Measurements from ENCODE around the gene ATP11C. TPM values are rescaled to one million over a fixed set of nuclear protein-coding genes. Genes with fewer than 3 reads are reported as not detected.
A peak's percentile ranks its signal among the peaks of the same experiment; 100 is the strongest.
"Not testable (repeated sequence)": the region's sequence is repeated elsewhere in the genome, so short reads cannot be mapped to it uniquely, and the experiment has no call there.

Gene ATP11C
- total RNA-seq, 2 donors from 2014 or later = 19.2 to 20.0 TPM

GRCh38 chrX:139890991-139891700, 41.7 kb downstream of the ATP11C start:
- DNase-seq (ENCODE audit: low spot score in 2 of 2) = no peak
- Mint-ChIP-seq H3K9me3 (no peaks in the 10 kb centered on the region), H3K27ac (no peak overlapping the region), H3K36me3 (no peaks in the 10 kb centered on the region)
- peak in 1 of 2 donors; percentile 40 for ATAC-seq

- Mint-ChIP-seq H3K9me3 (no peaks in the 10 kb centered on the region), H3K36me3 (no peaks in the 10 kb centered on the region), H3K27ac (no peak overlapping the region)
- no peak for ATAC-seq
- DNase-seq (ENCODE audit: low spot score in 2 of 2) = no peak
These were observed 43.1 kb downstream of the ATP11C start for GRCh38 chrX:139889760-139890159.

DNA sequence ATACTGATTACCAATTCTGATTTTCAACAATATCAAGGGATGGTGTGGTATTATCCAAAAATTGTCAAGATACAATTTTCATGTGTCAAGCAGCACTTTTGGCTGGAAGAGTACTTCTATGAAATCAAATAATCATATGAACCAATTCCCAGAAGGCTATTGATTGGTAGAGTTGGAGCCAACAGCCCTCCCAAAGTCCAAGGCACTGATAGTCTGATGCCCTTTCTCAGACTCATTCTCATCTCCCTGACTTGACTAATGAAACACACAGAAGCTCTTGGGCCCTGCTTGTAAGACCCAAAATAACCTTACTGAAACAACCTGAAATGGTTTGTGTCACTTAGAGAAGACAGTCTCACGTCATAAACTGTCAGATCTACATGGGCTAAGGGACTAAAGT, 48.9 kb downstream of the ATP11C start:
- no peaks in the 10 kb centered on the region for H3K9me3 Mint-ChIP-seq
- DNase-seq (ENCODE audit: low spot score in 2 of 2) = no peak
- ATAC-seq = no peak
- H3K27ac Mint-ChIP-seq = no peak overlapping the region
- no peaks in the 10 kb centered on the region for H3K36me3 Mint-ChIP-seq

GRCh38 chrX:139882299-139882698, 50.6 kb downstream of the ATP11C start:
- Mint-ChIP-seq H3K9me3 (no peaks in the 10 kb centered on the region), H3K36me3 (no peaks in the 10 kb centered on the region), H3K27ac (peak overlapping the region in 1 of 2 donors; percentile 36)
- ATAC-seq = no peak
- DNase-seq (ENCODE audit: low spot score in 2 of 2) = no peak

DNA sequence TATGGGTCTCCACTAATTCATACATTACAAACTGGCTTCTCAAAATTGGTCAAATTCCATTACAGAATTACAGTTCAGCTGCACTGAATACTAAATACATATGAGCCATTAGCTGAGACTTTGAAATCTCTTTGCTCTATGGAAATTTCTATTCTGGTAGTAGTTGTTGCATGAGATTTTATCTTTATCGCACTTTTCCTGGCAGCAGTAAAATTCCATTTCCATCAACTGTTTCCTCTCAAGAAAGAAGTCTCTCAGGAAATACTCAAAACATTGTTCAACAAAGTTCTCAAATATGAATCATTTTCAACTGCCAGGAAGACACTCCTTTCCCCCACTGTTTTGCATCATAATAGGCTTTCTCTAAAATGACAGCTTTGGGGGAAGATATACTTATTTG, 51.3 kb downstream of the ATP11C start:
- ATAC-seq = no peak
- no peaks in the 10 kb centered on the region for H3K36me3 Mint-ChIP-seq
- no peak for DNase-seq (ENCODE audit: low spot score in 2 of 2)
- no peak overlapping the region for H3K27ac Mint-ChIP-seq
- no peaks in the 10 kb centered on the region for H3K9me3 Mint-ChIP-seq

- Mint-ChIP-seq H3K9me3 (no peaks in the 10 kb centered on the region), H3K36me3 (no peaks in the 10 kb centered on the region), H3K27ac (no peak overlapping the region)
- DNase-seq (ENCODE audit: low spot score in 2 of 2) = no peak
- ATAC-seq = peak in 1 of 2 donors; percentile 77
These were observed 51.7 kb downstream of the ATP11C start for GRCh38 chrX:139881130-139881529.

GRCh38 chrX:139877710-139878414, 55.0 kb downstream of the ATP11C start:
- no peaks in the 10 kb centered on the region for H3K36me3 Mint-ChIP-seq
- DNase-seq (ENCODE audit: low spot score in 2 of 2) = no peak
- no peak for ATAC-seq
- H3K9me3 Mint-ChIP-seq = no peaks in the 10 kb centered on the region
- no peak overlapping the region for H3K27ac Mint-ChIP-seq

GRCh38 chrX:139875841-139876240, 57.0 kb downstream of the ATP11C start:
- Mint-ChIP-seq H3K27ac (peak overlapping the region in 1 of 2 donors; percentile 29), H3K9me3 (no peaks in the 10 kb centered on the region), H3K36me3 (no peaks in the 10 kb centered on the region)
- ATAC-seq = no peak
- no peak for DNase-seq (ENCODE audit: low spot score in 2 of 2)

DNA sequence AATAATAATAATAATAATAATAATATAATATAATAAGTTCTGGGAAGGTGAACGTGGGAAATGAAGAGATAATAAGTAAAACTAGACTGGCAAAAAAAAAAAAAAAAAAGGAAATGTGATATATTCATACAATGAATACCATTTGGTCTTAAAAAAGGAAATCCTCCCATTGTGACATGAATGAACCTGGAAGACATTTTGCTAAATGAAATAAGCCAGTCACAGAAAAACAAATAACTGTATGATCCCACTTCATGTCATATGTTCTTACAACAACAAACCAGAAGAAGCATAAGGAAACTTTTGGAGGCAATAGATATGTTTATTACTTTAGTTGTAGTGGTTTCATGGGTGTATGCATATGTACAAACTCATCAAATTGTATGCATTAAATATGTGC, 63.1 kb downstream of the ATP11C start:
- Mint-ChIP-seq H3K36me3 (peaks cover 0 to 8% of the 10 kb centered on the region in 2 donors), H3K27ac (no peak overlapping the region), H3K9me3 (peaks cover 0 to 8% of the 10 kb centered on the region in 2 donors)
- DNase-seq (ENCODE audit: low spot score in 2 of 2) = no peak
- no peak for ATAC-seq

- ATAC-seq = peak in 1 of 2 donors; percentile 64
- Mint-ChIP-seq H3K27ac (no peak overlapping the region), H3K36me3 (peaks cover 0 to 8% of the 10 kb centered on the region in 2 donors), H3K9me3 (peaks cover 0 to 8% of the 10 kb centered on the region in 2 donors)
- no peak for DNase-seq (ENCODE audit: low spot score in 2 of 2)
These were observed 68.2 kb downstream of the ATP11C start for GRCh38 chrX:139864640-139865039.

GRCh38 chrX:139862208-139862607, 70.6 kb downstream of the ATP11C start:
- no peak for DNase-seq (ENCODE audit: low spot score in 2 of 2)
- no peak overlapping the region for H3K27ac Mint-ChIP-seq
- no peak for ATAC-seq
- peaks cover 0 to 2% of the 10 kb centered on the region in 2 donors for H3K9me3 Mint-ChIP-seq
- H3K36me3 Mint-ChIP-seq = peaks cover 0 to 2% of the 10 kb centered on the region in 2 donors

DNA sequence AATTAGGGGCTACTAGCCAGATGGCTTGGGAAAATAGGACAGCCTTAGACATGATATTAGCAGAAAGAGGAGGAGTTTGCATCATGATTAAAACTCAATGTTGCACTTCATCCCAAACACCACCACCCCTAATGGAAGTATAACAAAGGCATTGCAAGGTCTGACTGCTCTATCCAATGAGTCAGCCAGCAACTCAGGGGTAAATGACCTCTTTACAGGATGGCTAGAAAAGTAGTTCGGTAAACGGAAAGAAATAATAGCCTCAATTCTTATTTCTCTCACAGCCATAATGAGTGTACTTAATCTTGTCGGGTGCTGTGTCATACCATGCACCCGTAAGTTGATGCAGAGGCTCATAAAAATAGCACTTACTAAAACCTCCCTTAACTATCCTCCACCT, 76.0 kb downstream of the ATP11C start:
- not testable (repeated sequence) for ATAC-seq; H3K9me3 Mint-ChIP-seq; DNase-seq (ENCODE audit: low spot score in 2 of 2); H3K27ac Mint-ChIP-seq; H3K36me3 Mint-ChIP-seq

GRCh38 chrX:139851730-139852129, 81.1 kb downstream of the ATP11C start:
- no peaks in the 10 kb centered on the region for H3K36me3 Mint-ChIP-seq
- no peak overlapping the region for H3K27ac Mint-ChIP-seq
- H3K9me3 Mint-ChIP-seq = no peaks in the 10 kb centered on the region
- ATAC-seq = no peak
- DNase-seq (ENCODE audit: low spot score in 2 of 2) = no peak

- Mint-ChIP-seq H3K9me3 (no peaks in the 10 kb centered on the region), H3K27ac (no peak overlapping the region), H3K36me3 (no peaks in the 10 kb centered on the region)
- DNase-seq (ENCODE audit: low spot score in 2 of 2) (no peak), ATAC-seq (no peak)
These were observed 81.9 kb downstream of the ATP11C start for GRCh38 chrX:139850968-139851367.

- ATAC-seq = no peak
- H3K9me3 Mint-ChIP-seq = peaks cover 0 to 5% of the 10 kb centered on the region in 2 donors
- no peak overlapping the region for H3K27ac Mint-ChIP-seq
- no peak for DNase-seq (ENCODE audit: low spot score in 2 of 2)
- H3K36me3 Mint-ChIP-seq = peaks cover 2 to 12% of the 10 kb centered on the region in 2 donors
These were observed 88.0 kb downstream of the ATP11C start for GRCh38 chrX:139844884-139845283.

DNA sequence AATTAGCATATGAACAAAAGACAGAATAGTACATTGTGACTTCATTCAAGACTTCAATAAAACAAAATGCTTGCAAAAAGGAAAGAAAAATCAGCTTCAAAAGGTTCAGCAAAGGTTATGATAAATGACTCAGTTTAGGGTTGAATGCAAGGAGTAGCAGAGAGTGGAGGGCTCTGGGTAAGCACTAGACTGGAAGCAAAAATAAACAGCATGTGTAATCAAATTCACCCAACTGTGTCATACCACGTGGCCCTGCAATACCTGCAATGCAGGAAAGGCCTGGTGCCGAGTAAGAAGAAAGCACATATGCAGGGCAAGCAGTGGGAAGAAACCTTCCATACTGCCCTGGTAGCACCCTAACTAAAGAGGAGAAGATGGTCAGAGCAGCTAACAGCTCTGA, 88.7 kb downstream of the ATP11C start:
- no peak for DNase-seq (ENCODE audit: low spot score in 2 of 2)
- ATAC-seq = peak; percentile 53 to 79
- H3K36me3 Mint-ChIP-seq = peaks cover 6 to 12% of the 10 kb centered on the region in 2 donors

GRCh38 chrX:139842326-139843185, 90.3 kb downstream of the ATP11C start:
- H3K9me3 Mint-ChIP-seq = peaks cover 0 to 13% of the 10 kb centered on the region in 2 donors
- DNase-seq (ENCODE audit: low spot score in 2 of 2) (no peak), ATAC-seq (no peak)
- no peak overlapping the region for H3K27ac Mint-ChIP-seq
- peaks cover 6 to 12% of the 10 kb centered on the region in 2 donors for H3K36me3 Mint-ChIP-seq

More for the DNA sequence above, 88.7 kb downstream of the ATP11C start:
- no peak overlapping the region for H3K27ac Mint-ChIP-seq
- H3K9me3 Mint-ChIP-seq = peaks cover 0 to 9% of the 10 kb centered on the region in 2 donors
